Endothelial cell of umbilical vein (primary cell): ENCODE results near the gene ZRANB1. TPM values are rescaled to one million over a fixed set of nuclear protein-coding genes. Genes with fewer than 3 reads are reported as not detected.

Source experiments
- BruUV-seq: library from RNA; stranded (reverse); fragments of 400-500 nt; replicated peaks from 2 replicates; lab custom pipeline; 2021; lab: Mats Ljungman, UMichigan
- CTCF ChIA-PET: fragments of 300-600, 350-600 bp; sonication (Branson Sonifier 250); formaldehyde crosslinking; loops from one replicate; lab custom pipeline; 2021; ENCODE audit warnings: antibody characterized with exemption, inconsistent platforms; lab: Charles Lee
- POLR2A ChIA-PET: fragments of 300-600, 350-600 bp; sonication (Branson Sonifier 250); formaldehyde crosslinking; loops from one replicate; lab custom pipeline; 2021; ENCODE audit warnings: antibody characterized with exemption, inconsistent platforms; lab: Charles Lee
- DNase-seq: peaks from one replicate; pipeline ENCODE4 v3.0.0-alpha.2; 2011; ENCODE audit warnings: low read depth, low spot score
- FAIRE-seq: peaks from 2 replicates; lab custom pipeline; 2011; peaks lifted over from hg19 to GRCh38; lab: Jason Lieb, UNC
- H2AFZ ChIP-seq: 2 replicates; pipeline ENCODE4 v1.6.0; 2012; ENCODE audit warnings: low read depth, low read length, control low read depth, inconsistent platforms
- H3K27ac ChIP-seq: 2 replicates; pipeline ENCODE4 v1.5.1; 2011; ENCODE audit warnings: low read depth, mild to moderate bottlenecking, control low read depth, low read length, moderate library complexity; ENCODE audit not compliant: insufficient read depth
- H3K27me3 ChIP-seq, 2 experiments: 2 replicates each; pipeline versions ENCODE4 v1.6.0 to v1.6.1; 2011; ENCODE audit warnings: low read length in 2 of 2, mixed read lengths in 1 of 2; ENCODE audit not compliant: control insufficient read depth in 2 of 2, insufficient read depth in 2 of 2
- H3K36me3 ChIP-seq, 2 experiments: 2 replicates in 1 of 2; 3 replicates in 1 of 2; pipeline ENCODE4 v1.5.1; 2011; ENCODE audit warnings: low read length in 2 of 2, mild to moderate bottlenecking in 1 of 2, moderate library complexity in 1 of 2; ENCODE audit not compliant: control insufficient read depth in 2 of 2, insufficient read depth in 2 of 2; ENCODE audit errors: extremely low read depth in 1 of 2
- H3K4me1 ChIP-seq: 3 replicates; pipeline ENCODE4 v1.5.1; 2011; ENCODE audit warnings: mild to moderate bottlenecking, low read length; ENCODE audit not compliant: control insufficient read depth, insufficient read depth; ENCODE audit errors: extremely low read depth
- H3K4me2 ChIP-seq: 2 replicates; pipeline ENCODE4 v1.6.1; 2011; ENCODE audit warnings: low read length, control low read depth, mixed read lengths; ENCODE audit not compliant: insufficient read depth
- H3K4me3 ChIP-seq, 3 experiments: fragments of 200-600 bp in 1 of 3; sonication (generic), shearing (Covaris generic) in 1 of 3; replicated peaks in 1 of 3; 2 replicates each; pipeline ENCODE4 v1.5.1; 2011 to 2016; ENCODE audit warnings: control low read depth in 3 of 3, low read length in 3 of 3, mild to moderate bottlenecking in 2 of 3, inconsistent platforms in 1 of 3, low read depth in 1 of 3, moderate library complexity in 1 of 3; ENCODE audit not compliant: insufficient read depth in 1 of 3
- H3K79me2 ChIP-seq: 2 replicates; pipeline ENCODE4 v1.6.0; 2012; ENCODE audit warnings: low read length, inconsistent platforms; ENCODE audit not compliant: control insufficient read depth, insufficient read depth
- H3K9ac ChIP-seq: replicated peaks from 2 replicates; pipeline ENCODE3; 2011; ENCODE audit warnings: low read length, control low read depth; ENCODE audit not compliant: insufficient read depth; ENCODE audit errors: extremely low read depth
- H3K9me1 ChIP-seq: replicated peaks from 3 replicates; pipeline ENCODE4 v1.6.0; 2011; ENCODE audit warnings: mild to moderate bottlenecking, low read length; ENCODE audit not compliant: control insufficient read depth, insufficient read depth; ENCODE audit errors: extremely low read depth
- H3K9me3 ChIP-seq: replicated peaks from 2 replicates; pipeline ENCODE4 v1.5.1; 2012; ENCODE audit warnings: low read length, inconsistent platforms; ENCODE audit not compliant: control insufficient read depth, insufficient read depth
- H4K20me1 ChIP-seq: replicated peaks from 2 replicates; pipeline ENCODE3; 2011; ENCODE audit warnings: mild to moderate bottlenecking, low read length; ENCODE audit not compliant: control insufficient read depth, insufficient read depth; ENCODE audit errors: extremely low read depth
- CTCF ChIP-seq, 2 donors: IDR thresholded peaks; 1 replicate in 1 of 2; 2 replicates in 1 of 2; pipeline ENCODE4 v1.5.1; 2011; ENCODE audit warnings: low read length in 2 of 2, mild to moderate bottlenecking in 2 of 2, moderate library complexity in 2 of 2, control low read depth in 1 of 2, inconsistent platforms in 1 of 2, low read depth in 1 of 2; ENCODE audit not compliant: insufficient read depth in 1 of 2; ENCODE audit errors: extremely low read depth in 1 of 2
- EZH2 ChIP-seq: IDR thresholded peaks from 2 replicates; pipeline ENCODE4 v1.6.1; 2012; ENCODE audit warnings: borderline replicate concordance, low read depth, mild to moderate bottlenecking, moderate library complexity, low read length, inconsistent platforms; ENCODE audit not compliant: severe bottlenecking
- FOS ChIP-seq: IDR thresholded peaks from 2 replicates; pipeline ENCODE4 v1.6.1; 2011; ENCODE audit warnings: mild to moderate bottlenecking, low read length, moderate library complexity, borderline replicate concordance; ENCODE audit not compliant: insufficient read depth
- GATA2 ChIP-seq: IDR thresholded peaks from 2 replicates; pipeline ENCODE4 v1.7.0; 2011; ENCODE audit warnings: low read depth, mild to moderate bottlenecking, moderate library complexity, mixed read lengths, low read length; ENCODE audit not compliant: insufficient read length, insufficient read depth
- JUN ChIP-seq: IDR thresholded peaks from 2 replicates; pipeline ENCODE4 v1.6.1; 2011; ENCODE audit warnings: borderline replicate concordance, low read depth; ENCODE audit not compliant: insufficient read length, insufficient read depth
- MAX ChIP-seq: IDR thresholded peaks from 2 replicates; pipeline ENCODE4 v1.6.1; 2011; ENCODE audit not compliant: insufficient read depth, insufficient read length
- MYC ChIP-seq: IDR thresholded peaks from one replicate; pipeline ENCODE4 v1.6.1; 2011; ENCODE audit warnings: mild to moderate bottlenecking, low read depth, low read length
- POLR2A ChIP-seq: IDR thresholded peaks from 2 replicates; pipeline ENCODE4 v1.6.1; 2012; ENCODE audit warnings: low read depth, mild to moderate bottlenecking, control low read depth, low read length
- POLR2AphosphoS5 ChIP-seq: IDR thresholded peaks from 2 replicates; pipeline ENCODE4 v1.6.1; 2012; ENCODE audit warnings: low read depth, mild to moderate bottlenecking, control low read depth, low read length, moderate library complexity; ENCODE audit not compliant: insufficient read depth
- dilution Hi-C: fragments of 300-500 bp; cut with MboI; formaldehyde crosslinking; loops from one replicate; pipeline ENCODE4 v1.15.0; 2019; ENCODE audit warnings: low sequenced_read_pairs; ENCODE audit not compliant: extremely low pct_ligation_motif_present
- intact Hi-C: fragments of 100-400 bp; cut with micrococcal nuclease; formaldehyde crosslinking; loops from one replicate; pipeline ENCODE4 v1.10.0; 2022
- polyA plus RNA-seq, 4 experiments: library from polyadenylated mRNA; depleted of rRNA in 3 of 4; stranded (reverse) in 3 of 4; unstranded in 1 of 4; fragments of >200 nt; gene quantifications; 2 replicates each; pipeline versions ENCODE4 v1.2.1 to v1.2.3, GENCODE V29; 2011 to 2012; ENCODE audit warnings: missing spikeins in 1 of 4
- total RNA-seq: library from RNA; stranded (reverse); gene quantifications from 2 replicates; pipeline ENCODE4 v1.2.3, GENCODE V29; 2021

Gene ZRANB1
- total and polyA plus RNA-seq, 2 donors (not counting 3 experiments of a cell fraction or from before 2014, with no cell fraction given) = 6.2 to 17.7 TPM

- Histone ChIP-seq H3K36me3 (peaks cover 3 to 44% of the 10 kb centered on the region in 2 experiments), H3K4me2 (no peak overlapping the region), H2AFZ (no peak overlapping the region), H3K27me3 (no peaks in the 10 kb centered on the region), H4K20me1 (no peaks in the 10 kb centered on the region), H3K9me1 (no peaks in the 10 kb centered on the region), H3K4me1 (no peaks in the 10 kb centered on the region), H3K27ac (no peak overlapping the region), H3K79me2 (peaks cover 81% of the 10 kb centered on the region), H3K4me3 (no peak overlapping the region), H3K9ac (no peak overlapping the region), H3K9me3 (no peaks in the 10 kb centered on the region)
- TF ChIP-seq GATA2 (no peak), POLR2AphosphoS5 (no peak), FOS (no peak), MAX (no peak), EZH2 (no peak), POLR2A (no peak), MYC (no peak), CTCF (IDR thresholded peaks at IDR 0.05; ENCODE audit: extremely low read depth in 1 of 2, insufficient read depth in 1 of 2, low read depth in 1 of 2, low read length in 2 of 2) (no peak), JUN (no peak)
- dilution Hi-C loops = no loop called here
- POLR2A ChIA-PET = no interaction called here
- FAIRE-seq (no peak), DNase-seq (no peak)
- CTCF ChIA-PET = interaction anchor here (0.9 to 1.5 kb wide), 3 partner anchors 9 to 26 kb away, joined by 3 to 4 read pairs (median 4); no protein-coding TSS in a partner anchor
- intact Hi-C loops = no loop called here
- no TSS peak for BruUV-seq
Observed at GRCh38 chr10:125018576-125019143, 76.7 kb downstream of the ZRANB1 start.
